ENCODE results near the gene IL15RA.

Gene IL15RA

DNA sequence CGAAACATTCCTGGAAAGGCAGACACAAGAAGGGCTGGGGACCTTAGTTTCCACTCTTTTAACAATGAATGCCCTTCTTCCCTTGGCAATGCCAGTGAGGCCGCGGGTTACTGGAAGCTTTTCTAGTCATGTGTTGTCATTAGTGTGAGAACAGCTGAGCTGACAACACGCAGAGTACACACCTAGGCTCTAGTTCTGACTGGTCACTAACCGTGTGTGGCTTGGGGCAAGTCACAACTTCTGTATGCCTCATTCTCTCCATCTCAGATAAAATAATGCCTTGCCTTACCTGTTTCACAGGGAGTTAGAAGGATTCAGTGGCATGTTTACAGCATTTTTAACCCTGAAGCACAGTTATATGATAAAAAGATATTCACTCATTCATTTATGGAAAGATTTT, 55.6 kb downstream of the IL15RA start:
- H3K27me3 ChIP-seq (ENCODE audit: insufficient read depth, low read depth), result no peaks in the 10 kb centered on the region
- no peak overlapping the region for H3K4me3 ChIP-seq (IDR thresholded peaks at IDR 0.05; ENCODE audit: insufficient read depth, low read depth, low read length)
- H3K79me2 ChIP-seq (ENCODE audit: insufficient read depth, low read depth), result no peaks in the 10 kb centered on the region
- no peaks in the 10 kb centered on the region for H4K20me1 ChIP-seq (ENCODE audit: insufficient read depth)
- peaks cover 16% of the 10 kb centered on the region; the same call in 1 of the 2 replicates for H3K36me3 ChIP-seq (ENCODE audit: insufficient read depth)
- H3K4me2 ChIP-seq, result no peak overlapping the region
- H3K4me1 ChIP-seq (ENCODE audit: low read depth, poor library complexity, severe bottlenecking), result no peaks in the 10 kb centered on the region
- no peak overlapping the region for H2AFZ ChIP-seq (ENCODE audit: low read depth)
- no peak overlapping the region for H3K9ac ChIP-seq
- TF ChIP-seq, protein P1, sequence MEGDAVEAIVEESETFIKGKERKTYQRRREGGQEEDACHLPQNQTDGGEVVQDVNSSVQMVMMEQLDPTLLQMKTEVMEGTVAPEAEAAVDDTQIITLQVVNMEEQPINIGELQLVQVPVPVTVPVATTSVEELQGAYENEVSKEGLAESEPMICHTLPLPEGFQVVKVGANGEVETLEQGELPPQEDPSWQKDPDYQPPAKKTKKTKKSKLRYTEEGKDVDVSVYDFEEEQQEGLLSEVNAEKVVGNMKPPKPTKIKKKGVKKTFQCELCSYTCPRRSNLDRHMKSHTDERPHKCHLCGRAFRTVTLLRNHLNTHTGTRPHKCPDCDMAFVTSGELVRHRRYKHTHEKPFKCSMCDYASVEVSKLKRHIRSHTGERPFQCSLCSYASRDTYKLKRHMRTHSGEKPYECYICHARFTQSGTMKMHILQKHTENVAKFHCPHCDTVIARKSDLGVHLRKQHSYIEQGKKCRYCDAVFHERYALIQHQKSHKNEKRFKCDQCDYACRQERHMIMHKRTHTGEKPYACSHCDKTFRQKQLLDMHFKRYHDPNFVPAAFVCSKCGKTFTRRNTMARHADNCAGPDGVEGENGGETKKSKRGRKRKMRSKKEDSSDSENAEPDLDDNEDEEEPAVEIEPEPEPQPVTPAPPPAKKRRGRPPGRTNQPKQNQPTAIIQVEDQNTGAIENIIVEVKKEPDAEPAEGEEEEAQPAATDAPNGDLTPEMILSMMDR (conservative IDR thresholded peaks at IDR 0.05; ENCODE audit: low read depth, low read length), result no peak
- no peak overlapping the region for H3K27ac ChIP-seq

DNA sequence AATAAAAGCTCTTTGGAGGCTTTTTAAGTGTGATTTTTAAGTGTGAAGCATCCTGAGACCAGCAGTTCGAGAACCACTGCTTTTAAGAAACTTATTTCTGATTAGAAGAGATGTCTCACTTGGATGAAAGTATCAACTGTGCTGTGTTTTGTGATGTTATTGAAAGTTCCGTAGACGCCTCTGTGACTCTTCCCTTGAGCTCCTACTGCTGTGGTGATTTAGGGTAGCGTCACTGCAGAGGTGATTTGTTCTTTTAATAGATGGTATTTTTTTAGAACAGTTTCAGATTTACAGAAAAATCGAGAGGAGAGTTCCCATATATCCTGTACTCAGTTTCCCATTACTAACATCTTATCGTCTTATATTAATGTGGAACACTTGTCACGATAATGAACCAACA, 57.8 kb downstream of the IL15RA start:
- H2AFZ ChIP-seq (ENCODE audit: low read depth), result no peak overlapping the region
- no peaks in the 10 kb centered on the region for H3K79me2 ChIP-seq (ENCODE audit: insufficient read depth, low read depth)
- H3K36me3 ChIP-seq (ENCODE audit: insufficient read depth), result peaks cover 10% of the 10 kb centered on the region; the same call in 1 of the 2 replicates
- no peak overlapping the region for H3K4me3 ChIP-seq (IDR thresholded peaks at IDR 0.05; ENCODE audit: insufficient read depth, low read depth, low read length)
- no peak overlapping the region for H3K27ac ChIP-seq
- TF ChIP-seq, protein P1 (conservative IDR thresholded peaks at IDR 0.05; ENCODE audit: low read depth, low read length), result no peak
- H3K27me3 ChIP-seq (ENCODE audit: insufficient read depth, low read depth), result no peaks in the 10 kb centered on the region
- no peak overlapping the region for H3K4me2 ChIP-seq
- H4K20me1 ChIP-seq (ENCODE audit: insufficient read depth), result no peaks in the 10 kb centered on the region
- H3K4me1 ChIP-seq (ENCODE audit: low read depth, poor library complexity, severe bottlenecking), result no peaks in the 10 kb centered on the region
- no peak overlapping the region for H3K9ac ChIP-seq

DNA sequence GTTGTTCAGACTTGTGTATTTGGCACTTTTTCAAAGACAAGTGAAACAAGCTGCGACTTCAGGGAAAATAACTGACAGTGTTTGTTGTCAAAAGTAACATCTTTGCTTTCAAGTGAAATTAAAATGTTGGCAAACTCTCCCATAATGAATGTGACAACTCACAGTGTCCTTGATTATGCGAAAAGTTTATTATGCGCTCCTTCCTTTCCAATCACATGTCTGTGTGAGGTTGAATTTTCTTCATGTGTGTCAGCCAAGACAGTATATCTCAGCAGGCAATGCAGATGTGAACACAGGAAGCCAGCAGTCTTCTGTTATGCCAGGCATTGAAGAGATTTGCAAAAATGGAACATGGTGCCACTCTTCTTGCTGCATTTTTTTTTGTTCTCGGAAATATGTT, 58.6 kb downstream of the IL15RA start:
- Histone ChIP-seq H3K27ac (no peak overlapping the region), H3K79me2 (ENCODE audit: insufficient read depth, low read depth) (no peaks in the 10 kb centered on the region), H3K4me2 (no peak overlapping the region), H3K36me3 (ENCODE audit: insufficient read depth) (peaks cover 10% of the 10 kb centered on the region; the same call in 1 of the 2 replicates), H3K4me3 (IDR thresholded peaks at IDR 0.05; ENCODE audit: insufficient read depth, low read depth, low read length) (no peak overlapping the region), H3K27me3 (ENCODE audit: insufficient read depth, low read depth) (no peaks in the 10 kb centered on the region), H4K20me1 (ENCODE audit: insufficient read depth) (no peaks in the 10 kb centered on the region), H3K4me1 (ENCODE audit: low read depth, poor library complexity, severe bottlenecking) (no peaks in the 10 kb centered on the region), H2AFZ (ENCODE audit: low read depth) (no peak overlapping the region), H3K9ac (no peak overlapping the region)
- TF ChIP-seq, protein P1 (conservative IDR thresholded peaks at IDR 0.05; ENCODE audit: low read depth, low read length), result no peak

DNA sequence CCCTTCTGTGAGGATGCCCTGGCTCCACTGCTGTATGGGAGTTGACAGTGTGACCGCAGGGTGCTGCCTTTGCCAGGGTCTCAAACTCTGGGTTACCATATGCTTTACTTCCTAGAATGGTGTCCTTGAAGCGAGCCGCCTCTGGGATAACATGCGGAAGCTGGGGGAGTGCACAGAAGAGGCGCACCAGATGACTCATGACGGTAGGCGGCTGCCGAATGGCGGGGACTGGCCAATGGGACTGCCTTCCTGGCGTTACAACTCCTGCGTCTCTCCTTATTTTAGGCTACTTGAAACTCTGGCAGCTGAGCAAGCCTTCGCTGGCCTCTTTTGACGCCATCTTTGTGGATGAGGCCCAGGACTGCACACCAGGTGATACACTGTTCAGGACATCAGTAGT, 60.0 kb downstream of the IL15RA start:
- Histone ChIP-seq H4K20me1 (ENCODE audit: insufficient read depth) (no peaks in the 10 kb centered on the region), H3K4me3 (IDR thresholded peaks at IDR 0.05; ENCODE audit: insufficient read depth, low read depth, low read length) (no peak overlapping the region), H3K4me1 (ENCODE audit: low read depth, poor library complexity, severe bottlenecking) (no peaks in the 10 kb centered on the region), H3K79me2 (ENCODE audit: insufficient read depth, low read depth) (no peaks in the 10 kb centered on the region), H3K4me2 (no peak overlapping the region), H3K27me3 (ENCODE audit: insufficient read depth, low read depth) (no peaks in the 10 kb centered on the region), H2AFZ (ENCODE audit: low read depth) (no peak overlapping the region), H3K9ac (no peak overlapping the region), H3K27ac (no peak overlapping the region), H3K36me3 (ENCODE audit: insufficient read depth) (peaks cover 6% of the 10 kb centered on the region; the same call in 1 of the 2 replicates)
- TF ChIP-seq, protein P1 (conservative IDR thresholded peaks at IDR 0.05; ENCODE audit: low read depth, low read length), result no peak

All from KMS-11 (cell line).